ENCODE data around the gene IL1R2. TPM values are rescaled to one million over a fixed set of nuclear protein-coding genes. Genes with fewer than 3 reads are reported as not detected.
A peak's percentile ranks its signal among the peaks of the same experiment; 100 is the strongest.

The IL1R2 gene
- total RNA-seq, 3 donors from 2014 or later: 17.9 to 40.3 (median 39.8) TPM

DNA sequence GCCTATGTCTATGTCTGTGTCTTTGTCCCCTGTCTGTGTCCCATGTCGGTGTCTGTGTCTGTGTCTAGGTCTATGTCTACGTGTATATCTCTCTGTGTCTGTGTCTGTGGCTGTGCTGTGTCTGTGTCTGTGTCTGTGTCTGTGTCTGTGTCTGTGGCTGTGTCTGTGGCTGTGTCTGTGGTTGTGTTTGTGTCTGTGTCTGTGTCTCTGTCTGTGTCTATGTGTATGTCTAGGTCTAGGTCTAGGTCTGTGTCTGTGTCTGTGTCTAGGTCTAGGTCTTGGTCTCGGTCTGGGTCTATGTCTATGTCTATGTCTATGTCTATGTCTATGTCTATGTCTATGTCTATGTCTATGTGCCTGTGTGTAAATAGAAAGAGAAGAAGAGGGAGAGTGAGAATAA, 11.9 kb downstream of the IL1R2 start:
- intact Hi-C loops (cut with DNase I, micrococcal nuclease): no loop called here
- TF ChIP-seq, protein P1, sequence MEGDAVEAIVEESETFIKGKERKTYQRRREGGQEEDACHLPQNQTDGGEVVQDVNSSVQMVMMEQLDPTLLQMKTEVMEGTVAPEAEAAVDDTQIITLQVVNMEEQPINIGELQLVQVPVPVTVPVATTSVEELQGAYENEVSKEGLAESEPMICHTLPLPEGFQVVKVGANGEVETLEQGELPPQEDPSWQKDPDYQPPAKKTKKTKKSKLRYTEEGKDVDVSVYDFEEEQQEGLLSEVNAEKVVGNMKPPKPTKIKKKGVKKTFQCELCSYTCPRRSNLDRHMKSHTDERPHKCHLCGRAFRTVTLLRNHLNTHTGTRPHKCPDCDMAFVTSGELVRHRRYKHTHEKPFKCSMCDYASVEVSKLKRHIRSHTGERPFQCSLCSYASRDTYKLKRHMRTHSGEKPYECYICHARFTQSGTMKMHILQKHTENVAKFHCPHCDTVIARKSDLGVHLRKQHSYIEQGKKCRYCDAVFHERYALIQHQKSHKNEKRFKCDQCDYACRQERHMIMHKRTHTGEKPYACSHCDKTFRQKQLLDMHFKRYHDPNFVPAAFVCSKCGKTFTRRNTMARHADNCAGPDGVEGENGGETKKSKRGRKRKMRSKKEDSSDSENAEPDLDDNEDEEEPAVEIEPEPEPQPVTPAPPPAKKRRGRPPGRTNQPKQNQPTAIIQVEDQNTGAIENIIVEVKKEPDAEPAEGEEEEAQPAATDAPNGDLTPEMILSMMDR (IDR thresholded peaks at IDR 0.05): no peak
- DNase-seq: no peak
- ATAC-seq: no peak
- H3K4me3 ChIP-seq: no peak overlapping the region
- no peaks in the 10 kb centered on the region for H3K9me3 ChIP-seq
- peaks cover 7% of the 10 kb centered on the region for H3K4me1 ChIP-seq (ENCODE audit: low read depth)
- H3K36me3 ChIP-seq (ENCODE audit: low read depth): no peaks in the 10 kb centered on the region

DNA sequence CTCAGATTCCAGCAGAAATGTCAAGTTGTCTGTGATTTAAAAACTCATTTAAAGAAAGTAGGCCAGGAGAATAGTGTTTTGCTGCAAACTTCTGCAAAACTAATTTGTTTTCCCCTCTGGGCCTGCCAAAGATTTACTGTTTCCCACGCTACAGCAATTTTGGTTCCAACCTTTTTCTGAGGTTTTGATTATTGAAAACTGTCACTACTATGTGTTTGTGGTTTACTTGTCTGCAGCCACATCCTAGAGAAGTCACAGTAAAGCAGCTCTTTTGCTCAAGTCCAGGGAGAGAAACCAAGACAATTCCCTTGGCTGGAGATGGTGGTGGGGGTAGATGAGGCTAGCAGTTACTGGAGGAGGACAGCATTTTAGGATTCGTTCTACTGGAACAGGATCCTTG, 12.8 kb downstream of the IL1R2 start:
- intact Hi-C loops (cut with DNase I, micrococcal nuclease): no loop called here

DNA sequence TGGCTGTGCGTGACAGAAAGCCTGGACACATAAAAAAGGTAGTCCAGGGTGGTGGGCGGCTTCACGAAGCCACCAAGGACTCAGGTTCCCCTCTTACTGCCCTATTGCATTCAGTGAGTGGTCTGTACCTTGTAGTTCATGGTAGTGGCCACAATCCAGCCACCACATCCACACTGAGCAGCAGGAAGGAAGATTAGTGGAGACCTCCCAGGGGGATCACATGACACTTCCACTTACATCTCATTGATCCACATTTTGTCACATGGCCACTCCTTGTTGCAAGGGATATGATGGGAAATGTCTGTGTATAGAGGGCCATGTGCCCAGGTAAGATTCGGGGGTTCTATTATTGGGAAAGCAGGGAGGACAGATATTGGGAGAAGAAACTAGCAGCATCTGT, 13.7 kb downstream of the IL1R2 start:
- H3K36me3 ChIP-seq (ENCODE audit: low read depth): no peaks in the 10 kb centered on the region
- no peak overlapping the region for H3K4me3 ChIP-seq
- H3K4me1 ChIP-seq (ENCODE audit: low read depth): no peaks in the 10 kb centered on the region
- DNase-seq (no peak), ATAC-seq (no peak)
- no peaks in the 10 kb centered on the region for H3K9me3 ChIP-seq
- intact Hi-C loops (cut with DNase I, micrococcal nuclease): no loop called here
- TF ChIP-seq, protein P1 (IDR thresholded peaks at IDR 0.05): no peak

More for the DNA sequence above, 12.8 kb downstream of the IL1R2 start:
- no peaks in the 10 kb centered on the region for H3K36me3 ChIP-seq (ENCODE audit: low read depth)
- no peaks in the 10 kb centered on the region for H3K9me3 ChIP-seq
- H3K4me1 ChIP-seq (ENCODE audit: low read depth): peaks cover under 1% of the 10 kb centered on the region
- no peak overlapping the region for H3K4me3 ChIP-seq
- DNase-seq (no peak), ATAC-seq (no peak)
- TF ChIP-seq, protein P1 (IDR thresholded peaks at IDR 0.05): no peak

DNA sequence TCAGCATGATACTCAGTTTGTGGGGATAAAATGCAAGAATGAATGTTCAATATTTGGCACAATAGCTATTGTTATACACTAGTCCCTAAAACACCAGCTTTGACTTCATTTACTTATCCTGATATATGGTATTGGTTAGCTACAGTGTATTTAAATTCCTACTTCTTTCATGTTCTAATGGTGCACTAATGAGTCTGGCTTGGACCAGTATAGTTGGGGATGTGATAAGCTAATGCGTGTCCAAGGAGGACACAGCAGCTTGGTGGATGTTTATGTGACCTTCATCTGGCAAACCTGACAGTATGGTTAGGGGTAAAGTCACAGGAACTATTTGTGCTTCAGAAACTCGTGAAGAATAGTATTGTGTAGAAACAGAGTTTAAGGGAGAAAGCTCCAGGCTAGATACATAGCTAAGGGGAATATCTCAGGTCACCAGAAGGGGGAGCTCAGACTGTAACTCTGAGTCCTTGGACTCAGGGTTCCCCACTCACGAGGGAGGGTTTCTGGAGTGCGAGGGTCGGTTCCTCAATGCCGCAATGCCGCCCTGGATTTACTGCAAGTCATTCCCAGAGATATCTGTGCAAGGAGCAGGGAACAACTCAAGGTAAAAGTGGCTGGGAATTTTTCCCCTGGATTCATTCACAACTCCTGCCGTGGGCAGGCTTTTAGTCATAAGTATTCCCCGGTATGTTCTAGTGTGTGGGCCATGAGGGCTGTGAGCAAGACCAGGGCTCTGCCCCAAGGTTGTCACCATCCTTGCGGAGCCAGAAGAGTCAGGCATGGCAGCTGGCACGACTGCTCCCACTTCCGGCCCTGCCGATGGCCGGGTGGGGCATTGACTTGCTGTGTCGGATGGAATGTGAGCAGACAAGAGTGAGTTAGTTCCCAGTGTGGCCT, 14.5 kb downstream of the IL1R2 start:
- ATAC-seq (peak; percentile 74), DNase-seq (peak in 1 of 3 donors; percentile 78)
- Histone ChIP-seq H3K4me1 (ENCODE audit: low read depth) (no peaks in the 10 kb centered on the region), H3K9me3 (no peaks in the 10 kb centered on the region), H3K36me3 (ENCODE audit: low read depth) (no peaks in the 10 kb centered on the region), H3K4me3 (no peak overlapping the region)
- intact Hi-C loops (cut with DNase I, micrococcal nuclease): no loop called here
- TF ChIP-seq, protein P1 (IDR thresholded peaks at IDR 0.05): no peak

DNA sequence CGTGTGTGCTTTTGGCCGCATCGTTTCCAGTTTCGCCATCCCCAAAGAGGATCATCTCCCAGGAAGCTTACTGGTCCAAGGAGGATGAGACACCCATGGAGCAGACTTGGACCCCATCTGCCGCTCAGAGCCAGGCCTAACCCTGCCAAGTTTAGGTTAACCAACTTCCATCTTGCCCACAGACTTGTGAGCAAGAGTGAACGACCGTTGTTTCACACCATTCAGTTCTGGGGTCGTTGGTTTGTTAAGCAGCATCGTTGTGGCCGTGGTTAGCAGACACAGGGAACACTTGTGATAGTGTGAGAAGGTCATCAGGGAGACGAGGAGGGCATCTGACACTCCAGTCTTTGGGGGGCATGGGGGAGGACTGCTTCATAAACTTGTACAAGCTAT, 15.1 kb downstream of the IL1R2 start:
- TF ChIP-seq, protein P1 (IDR thresholded peaks at IDR 0.05): no peak
- no peak for DNase-seq
- no peak for ATAC-seq

More for the DNA sequence above, 15.1 kb downstream of the IL1R2 start:
- Histone ChIP-seq H3K4me3 (no peak overlapping the region), H3K9me3 (no peaks in the 10 kb centered on the region), H3K36me3 (ENCODE audit: low read depth) (no peaks in the 10 kb centered on the region), H3K4me1 (ENCODE audit: low read depth) (no peaks in the 10 kb centered on the region)
- intact Hi-C loops (cut with DNase I, micrococcal nuclease): no loop called here

All from mucosa of descending colon (tissue), 3 donors.